Right lobe of liver (tissue), 6 donors: ENCODE data around the gene IL4I1. TPM values are rescaled to one million over a fixed set of nuclear protein-coding genes. Genes with fewer than 3 reads are reported as not detected.
A peak's percentile ranks its signal among the peaks of the same experiment; 100 is the strongest.

Experiments
- ATAC-seq, 4 donors: fragments of 200-7000 bp; cut with Tn5 transposase; one replicate each; pipeline ENCODE4 v1.9.1; 2020; ENCODE audit warnings: mild to moderate bottlenecking in 4 of 4, moderate library complexity in 4 of 4
- DNase-seq, 3 donors: peaks; one replicate each; pipeline ENCODE4 v3.0.0-alpha.2; 2020
- H3K27ac ChIP-seq, 3 donors: fragments of 200-600 bp; one replicate each; pipeline ENCODE4 v1.8.0; 2022
- H3K27me3 ChIP-seq, 2 donors: fragments of 200-600 bp; one replicate each; pipeline ENCODE4 v1.8.0; 2022
- H3K36me3 ChIP-seq, 4 donors: fragments of 200-600 bp; sonication (generic) in 1 of 4; one replicate each; pipeline versions ENCODE4 v1.5.1 to v1.8.0; 2017 to 2022; ENCODE audit warnings: control low read depth in 1 of 4
- H3K4me1 ChIP-seq, 4 donors: fragments of 200-600 bp; sonication (generic) in 1 of 4; one replicate each; pipeline versions ENCODE4 v1.5.1 to v1.8.0; 2017 to 2022; ENCODE audit warnings: control low read depth in 1 of 4
- H3K4me3 ChIP-seq, 3 donors: fragments of 200-600 bp; one replicate each; pipeline ENCODE4 v1.8.0; 2022
- H3K9me3 ChIP-seq, 4 donors: fragments of 200-600 bp; sonication (generic) in 1 of 4; one replicate each; pipeline versions ENCODE4 v1.5.1 to v1.8.0; 2017 to 2022; ENCODE audit warnings: control low read depth in 1 of 4
- CTCF ChIP-seq, 4 donors: fragments of 200-600 bp in 3 of 4; fragments of 450-650 bp in 1 of 4; IDR thresholded peaks; one replicate each; pipeline versions ENCODE4 v1.5.1 to v1.8.0; 2016 to 2022; ENCODE audit warnings: antibody characterized with exemption in 4 of 4, mild to moderate bottlenecking in 2 of 4
- POLR2A ChIP-seq: fragments of 450-650 bp; IDR thresholded peaks from one replicate; pipeline ENCODE4 v1.6.1; 2017; ENCODE audit warnings: antibody characterized with exemption, mild to moderate bottlenecking
- WGBS: methylation state at CpG from one replicate; pipeline ENCODE4 v1.1.6; 2018; ENCODE audit warnings: low coverage, low lambda C conversion rate; ENCODE audit not compliant: insufficient coverage; ENCODE audit errors: missing lambda C conversion rate; 5-methylcytosine and 5-hydroxymethylcytosine counted together
- intact Hi-C, 2 donors: fragments of 100-400 bp; cut with DNase I; formaldehyde crosslinking; loops; one replicate each; pipeline versions ENCODE4 v1.11.2 to v1.14.1; 2022
- total RNA-seq, 6 experiments: library from RNA; depleted of rRNA in 2 of 6; stranded (reverse); fragments of >200 nt in 2 of 6; fragmentation: NEBNext Ultra II Directional in 3 of 6; extraction: Animal tissue kit (Norgen Biotek cat#: 25700) in 3 of 6; gene quantifications; one replicate each; pipeline versions ENCODE4 v1.1.0 to v1.2.4, GENCODE V29; 2016 to 2023
- donor health status: DM: no; HTN: yes; CAD: no.
- donor health status: DM: no; HTN: no; CAD: no.
- donor health status: DM: no; HTN: no; CAD: no.
- donor health status: DM: no; HTN: yes; CAD: no.
- donor health status: DM: no; HTN: yes; CAD: no.

IL4I1 gene
- total RNA-seq, 6 experiments from 2014 or later: 0.56 to 4.2 (median 1.0) TPM; not detected in 3

- Histone ChIP-seq H3K27me3 (no peaks in the 10 kb centered on the region), H3K36me3 (peaks cover 0 to 6% (median 0%) of the 10 kb centered on the region in 4 donors)
- WGBS: 90% methylated on average over 4 of the region's 6 CpGs
Observed at GRCh38 chr19:49915271-49915670, 18.6 kb upstream of the IL4I1 start.

GRCh38 chr19:49913720-49914119 lies 17.0 kb upstream of the IL4I1 start:
- intact Hi-C loops: no loop called here
- ATAC-seq (no peak), DNase-seq (no peak)
- WGBS: 94% methylated on average over 10 of the region's 10 CpGs
- peaks cover 0 to 10% (median 0%) of the 10 kb centered on the region in 4 donors for H3K36me3 ChIP-seq
- H3K27ac ChIP-seq: no peak overlapping the region
- no peaks in the 10 kb centered on the region for H3K9me3 ChIP-seq
- TF ChIP-seq CTCF (IDR thresholded peaks at IDR 0.05) (no peak), POLR2A (no peak)
- no peaks in the 10 kb centered on the region for H3K27me3 ChIP-seq
- H3K4me1 ChIP-seq: peaks cover 0 to 29% (median 11%) of the 10 kb centered on the region in 4 donors
- H3K4me3 ChIP-seq: no peak overlapping the region

More at GRCh38 chr19:49915271-49915670, 18.6 kb upstream of the IL4I1 start:
- ATAC-seq (no peak), DNase-seq (no peak)
- Histone ChIP-seq H3K9me3 (no peaks in the 10 kb centered on the region), H3K4me3 (no peak overlapping the region), H3K27ac (no peak overlapping the region), H3K4me1 (peaks cover 0 to 29% (median 11%) of the 10 kb centered on the region in 4 donors)
- intact Hi-C loops: no loop called here
- TF ChIP-seq CTCF (IDR thresholded peaks at IDR 0.05) (no peak), POLR2A (no peak)

- Histone ChIP-seq H3K36me3 (peaks cover 0 to 15% (median 2%) of the 10 kb centered on the region in 4 donors), H3K27ac (no peak overlapping the region), H3K4me1 (peaks cover 0 to 28% (median 10%) of the 10 kb centered on the region in 4 donors), H3K27me3 (no peaks in the 10 kb centered on the region), H3K4me3 (no peak overlapping the region), H3K9me3 (no peaks in the 10 kb centered on the region)
- 69% methylated on average over 10 of the region's 21 CpGs for WGBS
- DNase-seq: no peak
- TF ChIP-seq POLR2A (no peak), CTCF (IDR thresholded peaks at IDR 0.05) (peak in 1 of 4 donors; percentile 11)
- ATAC-seq: no peak
- intact Hi-C loops: no loop called here
Observed at GRCh38 chr19:49912965-49913685, 16.4 kb upstream of the IL4I1 start.

GRCh38 chr19:49911381-49912145 lies 14.9 kb upstream of the IL4I1 start:
- intact Hi-C loops: no loop called here
- H3K4me1 ChIP-seq: peaks cover 0 to 17% (median 8%) of the 10 kb centered on the region in 4 donors
- peaks cover 0 to 21% (median 5%) of the 10 kb centered on the region in 4 donors for H3K36me3 ChIP-seq
- WGBS: 55% methylated on average over 8 of the region's 9 CpGs
- DNase-seq (no peak), ATAC-seq (peak; percentile 5 to 77 (median 34))
- TF ChIP-seq CTCF (IDR thresholded peaks at IDR 0.05): no peak
- no peak for TF ChIP-seq POLR2A
- H3K27me3 ChIP-seq: no peaks in the 10 kb centered on the region
- no peaks in the 10 kb centered on the region for H3K9me3 ChIP-seq
- H3K27ac ChIP-seq: no peak overlapping the region
- H3K4me3 ChIP-seq: no peak overlapping the region
